RPMI8226 (cell line): Measurements from ENCODE around the gene FMO1.
"Not testable (repeated sequence)": the region's sequence is repeated elsewhere in the genome, so short reads cannot be mapped to it uniquely, and the experiment has no call there.

ENCODE experiments used
- DNase-seq: peaks from one replicate; pipeline ENCODE4 v3.0.0-alpha.2; 2015

Gene FMO1

DNA sequence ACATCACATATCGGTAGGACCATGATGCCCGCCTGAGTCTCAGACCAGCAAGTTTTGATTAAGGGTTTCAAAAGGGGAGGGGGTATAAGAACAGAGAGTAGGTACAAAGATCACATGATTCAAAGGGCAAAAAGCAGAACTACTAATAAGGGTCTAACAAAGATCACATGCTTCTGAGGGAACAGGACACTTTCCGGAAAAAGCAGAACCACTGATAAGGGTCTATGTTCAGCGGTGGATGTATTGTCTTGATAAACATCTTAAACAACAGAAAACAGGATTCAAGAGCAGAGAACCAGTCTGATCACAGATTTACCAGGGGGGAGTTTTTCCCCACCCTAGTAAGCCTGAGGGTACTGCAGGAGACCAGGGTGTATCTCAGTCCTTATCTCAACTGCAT lies 12.1 kb upstream of the FMO1 start:
- not testable (repeated sequence) for DNase-seq

- DNase-seq = no peak
These were observed 4.4 kb upstream of the FMO1 start for GRCh38 chr1:171243878-171244277.

- peak; percentile 49 for DNase-seq
These were observed 2.7 kb upstream of the FMO1 start for GRCh38 chr1:171245458-171246064.

GRCh38 chr1:171247501-171247900 lies 793 bp upstream of the FMO1 start:
- DNase-seq = no peak

DNA sequence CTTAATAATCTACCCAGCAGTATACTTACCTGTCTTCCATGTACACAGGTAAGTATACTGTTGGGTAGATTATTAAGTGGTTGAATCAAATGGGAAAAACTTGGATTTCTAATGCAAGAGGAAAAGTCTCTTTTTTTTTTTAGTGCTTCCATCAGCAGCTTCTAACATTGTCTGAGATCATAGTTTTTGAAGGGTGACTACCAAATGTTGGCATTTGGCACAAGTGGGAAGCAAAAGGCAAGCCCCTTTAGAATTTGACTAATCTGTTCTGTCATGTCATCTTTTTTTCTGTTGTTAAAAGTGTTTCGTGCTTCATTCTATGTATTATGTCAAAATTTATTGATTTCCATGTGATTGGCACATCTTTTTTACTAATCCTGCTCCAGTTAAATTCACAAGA lies 547 bp downstream of the FMO1 start:
- DNase-seq = no peak

- DNase-seq = no peak
These were observed 2.0 kb downstream of the FMO1 start for GRCh38 chr1:171250263-171250662.

- DNase-seq = peak; percentile 21
These were observed 3.0 kb downstream of the FMO1 start for GRCh38 chr1:171251042-171251951.

DNA sequence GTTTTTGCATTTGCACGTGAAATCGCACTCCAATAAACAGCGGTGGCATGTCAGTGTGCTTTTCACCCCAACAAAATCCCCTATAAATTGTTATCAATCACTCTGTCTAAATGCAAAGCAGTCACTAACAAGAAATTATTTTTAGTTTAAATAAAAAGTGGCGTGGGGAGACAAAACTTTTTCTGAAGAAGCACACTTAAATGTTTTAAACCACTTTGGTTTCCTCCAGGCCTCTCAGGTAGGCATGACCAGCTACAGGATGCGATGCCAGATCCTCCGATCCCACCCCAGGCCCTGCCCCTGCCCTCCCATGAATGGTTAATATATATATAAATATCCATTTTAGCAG lies 3.6 kb downstream of the FMO1 start:
- no peak for DNase-seq

DNA sequence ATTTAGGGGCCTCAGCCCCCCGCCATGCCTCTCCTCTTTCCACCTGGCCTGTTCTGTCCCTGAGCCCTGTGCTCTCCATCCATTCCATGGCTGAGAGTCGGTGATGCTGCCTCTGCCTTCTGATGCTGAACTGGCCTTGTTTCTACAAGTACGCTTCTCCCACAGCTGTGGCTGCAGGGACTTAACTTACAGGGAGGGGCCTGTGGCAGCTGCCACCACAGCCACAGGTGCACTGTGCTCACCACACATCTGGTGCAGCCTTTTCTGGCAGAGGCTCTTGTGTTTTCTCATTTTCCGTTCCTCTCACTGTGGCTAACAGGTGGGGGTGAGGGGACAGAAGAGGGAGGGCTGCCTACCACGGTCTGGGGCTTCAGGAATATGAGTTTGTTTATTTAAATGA lies 4.2 kb downstream of the FMO1 start:
- DNase-seq = peak; percentile 82

DNA sequence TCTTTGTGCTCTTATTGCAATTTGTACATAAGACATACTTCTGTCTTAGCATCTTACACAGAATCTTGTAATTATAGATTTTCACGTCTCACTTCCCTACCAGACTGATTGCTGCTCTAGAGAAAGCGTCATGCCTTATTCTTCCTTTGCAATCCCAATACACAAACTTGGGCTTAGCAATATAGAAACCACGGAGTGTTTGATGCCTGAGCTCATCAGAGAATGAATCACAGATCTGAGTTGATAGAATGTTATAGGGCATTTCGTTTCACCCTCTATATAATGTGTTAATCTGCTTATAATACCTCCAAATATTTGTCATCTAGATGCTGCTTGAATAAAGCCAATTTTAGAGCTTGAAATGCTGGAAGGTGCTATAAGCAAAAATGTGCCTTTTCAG lies 6.6 kb downstream of the FMO1 start:
- DNase-seq = no peak

DNA sequence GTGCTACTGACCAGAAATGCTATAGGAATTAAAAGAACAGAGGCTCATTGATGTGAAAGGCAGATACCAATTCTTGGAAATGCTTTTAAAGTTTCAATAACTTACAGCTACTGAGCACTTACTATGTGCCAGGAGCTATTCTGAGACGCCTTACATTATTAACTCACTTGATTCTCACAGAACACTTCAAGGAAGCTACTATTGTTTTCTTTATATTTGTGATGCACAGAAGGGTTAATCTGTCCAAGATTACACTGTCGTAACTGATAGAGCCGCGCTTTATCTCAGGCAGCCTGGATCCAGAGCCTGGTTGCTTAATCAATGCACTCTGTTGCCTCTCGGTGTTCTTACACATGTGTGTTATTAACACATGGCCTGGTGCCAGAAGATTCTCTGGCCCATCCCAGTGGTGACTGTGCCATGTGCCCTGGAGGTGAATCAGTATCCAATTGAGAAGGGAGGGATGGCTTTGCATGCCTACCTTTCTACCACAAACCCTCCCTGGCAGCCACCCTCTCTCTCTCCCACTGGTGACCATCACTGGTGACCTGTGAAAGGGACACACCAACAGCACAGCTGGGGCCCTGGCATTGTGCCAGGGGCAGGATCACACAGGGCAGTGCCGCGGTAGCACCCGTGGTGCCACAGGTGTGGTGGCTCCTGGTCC lies 8.8 kb downstream of the FMO1 start:
- DNase-seq = peak; percentile 80

GRCh38 chr1:171257607-171258076 lies 9.3 kb downstream of the FMO1 start:
- no peak for DNase-seq

- no peak for DNase-seq
These were observed 10.1 kb downstream of the FMO1 start for GRCh38 chr1:171258429-171258828.

DNA sequence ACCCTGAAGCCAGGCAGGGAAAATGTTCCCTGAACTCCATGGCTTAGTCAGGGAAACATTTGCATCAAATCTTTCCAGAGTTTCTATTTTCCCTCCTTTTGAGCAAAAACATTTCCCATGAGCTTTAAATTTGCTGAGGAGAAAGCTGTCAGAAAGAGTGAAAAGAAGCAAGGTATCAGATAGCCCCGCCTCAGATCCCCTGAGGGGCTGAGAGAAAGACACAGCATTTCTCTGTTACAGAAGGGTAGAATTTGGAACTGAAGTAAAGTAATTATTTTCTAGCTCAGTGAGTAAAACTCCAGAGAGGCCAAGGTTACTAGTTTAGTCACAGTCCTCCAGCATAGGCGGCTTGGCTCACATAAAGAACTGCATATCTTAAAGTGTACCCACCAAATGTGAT lies 10.6 kb downstream of the FMO1 start:
- no peak for DNase-seq

DNA sequence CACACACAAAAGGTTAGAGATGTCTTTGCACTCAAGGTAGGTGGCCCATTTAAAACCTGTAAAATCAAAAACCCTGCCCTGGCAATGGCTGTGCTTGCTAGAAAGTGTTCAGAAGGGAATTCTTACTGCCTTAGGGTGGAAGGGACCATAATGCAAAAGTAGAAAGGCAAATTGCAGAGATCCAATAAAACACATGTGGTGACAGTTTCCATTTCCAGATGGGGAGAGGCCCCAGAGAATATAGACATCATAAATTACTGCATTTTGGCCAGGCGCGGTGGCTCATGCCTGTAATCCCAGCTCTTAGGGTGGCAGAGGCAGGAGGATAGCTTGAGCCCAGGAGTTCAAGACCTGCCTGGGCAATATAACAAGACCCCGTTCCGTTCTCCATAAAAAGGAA lies 13.0 kb downstream of the FMO1 start:
- DNase-seq = no peak

DNA sequence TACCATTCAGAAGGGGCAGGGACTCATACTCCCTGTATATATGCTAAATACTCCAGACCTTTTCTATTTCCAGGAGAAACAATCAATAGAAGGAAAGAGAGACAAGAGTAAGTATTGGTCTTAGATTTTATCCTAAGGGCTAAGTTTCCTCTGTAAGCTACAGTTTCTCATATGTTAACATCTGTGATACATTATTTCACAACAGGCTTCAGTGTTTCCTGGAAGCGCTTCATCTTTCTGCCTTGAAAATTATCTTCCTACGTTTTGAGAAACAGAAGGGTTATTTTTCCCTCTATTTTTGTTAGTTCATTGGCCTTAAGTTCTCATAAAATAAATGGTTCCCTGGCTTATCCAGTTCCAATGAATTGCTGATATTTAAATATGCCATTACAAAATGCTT lies 15.6 kb downstream of the FMO1 start:
- DNase-seq = no peak

DNA sequence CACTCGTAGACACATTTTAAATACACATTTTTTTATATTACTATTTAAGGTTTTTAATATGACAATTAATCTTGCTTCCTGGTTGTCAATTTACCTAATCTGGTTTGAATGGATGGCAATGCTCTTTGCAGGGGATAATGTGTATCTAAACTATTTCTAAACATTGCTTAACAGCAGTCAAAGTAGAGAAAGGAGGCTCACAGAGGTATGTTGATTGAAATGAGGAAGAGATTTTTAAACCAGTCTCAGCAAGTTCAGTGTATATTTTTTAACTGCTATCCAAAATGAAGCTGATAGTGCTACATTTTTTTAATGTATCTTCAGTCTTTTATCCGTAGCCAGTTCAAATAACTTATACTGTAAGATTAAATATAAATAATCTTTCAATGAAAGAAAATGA lies 17.4 kb downstream of the FMO1 start:
- DNase-seq = no peak

- no peak for DNase-seq
These were observed 18.6 kb downstream of the FMO1 start for GRCh38 chr1:171266930-171267329.

DNA sequence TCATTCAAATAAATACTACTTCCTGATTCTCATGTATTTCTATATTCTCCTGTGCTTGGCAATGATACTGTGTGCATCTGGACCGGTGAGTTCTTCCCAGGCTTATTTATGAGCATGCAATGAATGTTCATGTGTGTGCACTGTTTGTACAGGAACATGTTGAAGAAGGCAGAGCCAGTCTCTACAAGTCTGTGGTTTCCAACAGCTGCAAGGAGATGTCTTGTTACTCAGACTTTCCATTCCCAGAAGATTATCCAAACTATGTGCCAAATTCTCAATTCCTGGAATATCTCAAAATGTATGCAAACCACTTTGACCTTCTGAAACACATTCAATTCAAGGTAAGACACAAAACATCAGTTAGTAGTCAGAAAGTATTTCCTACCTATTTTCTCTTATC lies 19.1 kb downstream of the FMO1 start:
- DNase-seq = no peak

- no peak for DNase-seq
These were observed 22.5 kb downstream of the FMO1 start for GRCh38 chr1:171270806-171271205.

GRCh38 chr1:171277534-171277933 lies 29.2 kb downstream of the FMO1 start:
- DNase-seq = no peak

DNA sequence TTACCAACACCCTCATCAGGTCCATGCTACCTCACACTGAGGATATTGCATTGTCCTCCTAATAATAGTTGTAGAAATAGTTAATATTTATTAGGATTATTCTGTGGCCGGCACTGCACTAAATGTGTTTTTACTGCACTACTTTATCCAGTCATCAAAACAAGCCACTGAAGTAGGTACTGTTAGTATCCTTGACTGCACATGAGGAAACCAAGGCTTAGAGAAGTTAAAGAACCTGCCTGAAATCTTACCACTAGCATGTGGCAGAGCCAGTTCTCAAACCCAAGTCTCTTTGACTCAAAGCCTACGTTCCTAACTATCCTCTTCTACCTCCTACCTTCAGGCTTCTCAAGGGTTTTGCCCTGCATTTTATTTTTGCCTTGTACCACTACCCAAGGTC lies 30.9 kb downstream of the FMO1 start:
- no peak for DNase-seq

- no peak for DNase-seq
These were observed 31.4 kb downstream of the FMO1 start for GRCh38 chr1:171279678-171280077.

DNA sequence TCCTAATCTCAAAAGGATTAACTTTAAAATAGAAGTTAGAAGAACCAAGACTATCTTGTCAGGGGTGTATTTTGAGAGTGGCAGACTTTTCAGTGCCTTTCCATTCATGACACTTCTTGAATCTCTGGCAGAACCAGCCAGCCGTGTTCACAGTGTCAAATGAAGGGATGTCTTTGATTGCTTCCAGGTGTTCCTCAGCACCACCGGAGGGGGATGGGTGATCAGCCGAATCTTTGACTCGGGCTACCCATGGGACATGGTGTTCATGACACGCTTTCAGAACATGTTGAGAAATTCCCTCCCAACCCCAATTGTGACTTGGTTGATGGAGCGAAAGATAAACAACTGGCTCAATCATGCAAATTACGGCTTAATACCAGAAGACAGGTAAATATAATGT lies 32.3 kb downstream of the FMO1 start:
- no peak for DNase-seq
